ENCODE measurements around the gene PATJ.

DNA sequence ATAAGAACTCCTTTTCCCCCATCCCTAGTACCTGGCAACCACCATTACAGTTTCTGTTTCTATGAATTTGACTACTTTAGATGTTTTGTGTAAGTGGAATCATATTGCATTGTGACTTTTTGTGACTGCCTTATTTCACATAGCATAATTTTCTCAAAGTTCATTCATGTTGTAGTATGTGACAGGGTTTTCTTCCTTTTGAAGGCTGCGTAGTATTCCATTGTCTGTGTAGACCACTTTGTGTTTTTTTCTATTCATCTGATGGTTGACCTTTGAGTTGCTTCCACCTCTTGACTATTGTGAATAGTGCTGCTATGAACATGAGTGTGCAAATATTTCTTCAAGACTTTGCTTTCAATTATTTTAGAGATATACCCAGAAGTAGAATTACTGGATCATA, 226.6 kb downstream of the PATJ start:
- no peak for TF ChIP-seq CTCF (IDR thresholded peaks at IDR 0.05)
- TF ChIP-seq TAF1 (IDR thresholded peaks at IDR 0.05; ENCODE audit: borderline replicate concordance, low read depth, low read length), result no peak
- TF ChIP-seq RFX5 (IDR thresholded peaks at IDR 0.05; ENCODE audit: low read length), result no peak
- no peak for TF ChIP-seq TEAD4 (IDR thresholded peaks at IDR 0.05; ENCODE audit: borderline replicate concordance, insufficient read depth)
- TF ChIP-seq USF2 (IDR thresholded peaks at IDR 0.05; ENCODE audit: borderline replicate concordance, low read depth, low read length), result no peak
- no peak for TF ChIP-seq ELF1 (IDR thresholded peaks at IDR 0.05)
- no peak for TF ChIP-seq FOXM1 (IDR thresholded peaks at IDR 0.05; ENCODE audit: low read depth)
- no peak for TF ChIP-seq IRF3 (IDR thresholded peaks at IDR 0.05; ENCODE audit: low read depth, low read length)

Measured in SK-N-SH (cell line).